SK-N-SH (cell line): ENCODE results near the gene NT5M. TPM values are rescaled to one million over a fixed set of nuclear protein-coding genes. Genes with fewer than 3 reads are reported as not detected.

Source experiments
- CTCF ChIA-PET: fragments of 300-600, 350-600 bp; formaldehyde crosslinking; extraction: SDS; loops from one replicate; lab custom pipeline; 2021; lab: Yijun Ruan, JAX
- POLR2A ChIA-PET: fragments of 350-600 bp; sonication (Branson Sonifier 250); formaldehyde crosslinking; extraction: SDS; loops from one replicate; lab custom pipeline; 2020; ENCODE audit warnings: antibody characterized with exemption, inconsistent platforms; lab: Yijun Ruan, JAX
- DNase-seq: peaks from one replicate; pipeline ENCODE4 v3.0.0; 2012
- H2AFZ ChIP-seq: fragments of 200-600 bp; sonication (generic); 2 replicates; pipeline ENCODE4 v1.8.1; 2016; ENCODE audit warnings: antibody characterized with exemption, mild to moderate bottlenecking, low read depth
- H3F3A ChIP-seq: fragments of 200-600 bp; sonication (generic); replicated peaks from 2 replicates; pipeline ENCODE3; 2016; ENCODE audit warnings: antibody characterized with exemption, mild to moderate bottlenecking; ENCODE audit not compliant: insufficient read depth
- H3K27ac ChIP-seq, 2 experiments: fragments of 200-500 bp in 1 of 2; fragments of 200-600 bp in 1 of 2; sonication (Bioruptor generic) in 1 of 2; sonication (generic), shearing (Covaris generic) in 1 of 2; 2 replicates each; pipeline versions ENCODE4 v1.5.1 to v1.6.1; 2014 to 2016; ENCODE audit warnings: low read depth in 2 of 2, inconsistent platforms in 1 of 2, low read length in 1 of 2, mild to moderate bottlenecking in 1 of 2, mixed read lengths in 1 of 2
- H3K27me3 ChIP-seq: fragments of 200-600 bp; sonication (generic), shearing (Covaris generic); 2 replicates; pipeline ENCODE4 v1.6.1; 2016; ENCODE audit warnings: mixed run types; ENCODE audit not compliant: insufficient read depth
- H3K36me3 ChIP-seq, 2 experiments: fragments of 200-500 bp in 1 of 2; fragments of 200-600 bp in 1 of 2; sonication (Bioruptor generic) in 1 of 2; sonication (generic) in 1 of 2; replicated peaks in 1 of 2; 2 replicates each; pipeline versions ENCODE3 to v1.5.1; 2014 to 2016; ENCODE audit warnings: low read length in 1 of 2, mild to moderate bottlenecking in 1 of 2; ENCODE audit not compliant: insufficient read depth in 2 of 2, control insufficient read depth in 1 of 2
- H3K4me1 ChIP-seq, 2 experiments: fragments of 200-500 bp in 1 of 2; fragments of 200-600 bp in 1 of 2; sonication (Bioruptor generic) in 1 of 2; sonication (generic), shearing (Covaris generic) in 1 of 2; 2 replicates each; pipeline versions ENCODE4 v1.5.1 to v1.6.1; 2014 to 2016; ENCODE audit warnings: low read depth in 1 of 2, low read length in 1 of 2, mixed run types in 1 of 2; ENCODE audit not compliant: insufficient read depth in 2 of 2, control insufficient read depth in 1 of 2
- H3K4me2 ChIP-seq: fragments of 200-600 bp; sonication (generic), shearing (Covaris generic); 2 replicates; pipeline ENCODE4 v1.6.1; 2017; ENCODE audit warnings: mixed run types
- H3K4me3 ChIP-seq, 2 experiments: fragments of 200-500 bp in 1 of 2; fragments of 200-600 bp in 1 of 2; sonication (Bioruptor generic) in 1 of 2; sonication (generic), shearing (Covaris generic) in 1 of 2; 2 replicates each; pipeline versions ENCODE4 v1.5.1 to v1.8.1; 2014 to 2016; ENCODE audit warnings: low read depth in 2 of 2, inconsistent platforms in 1 of 2, low read length in 1 of 2, mild to moderate bottlenecking in 1 of 2, mixed read lengths in 1 of 2, moderate library complexity in 1 of 2
- H3K79me2 ChIP-seq: fragments of 200-600 bp; sonication (generic); 2 replicates; pipeline ENCODE4 v1.8.1; 2017; ENCODE audit warnings: mild to moderate bottlenecking; ENCODE audit not compliant: insufficient read depth
- H3K9ac ChIP-seq: fragments of 200-600 bp; sonication (generic); 2 replicates; pipeline ENCODE4 v1.6.1; 2017; ENCODE audit warnings: mixed run types
- H3K9me2 ChIP-seq: fragments of 200-600 bp; sonication (generic); 2 replicates; pipeline ENCODE4 v1.6.1; 2017; ENCODE audit warnings: mixed run types
- H3K9me3 ChIP-seq: fragments of 200-600 bp; sonication (generic); 2 replicates; pipeline ENCODE4 v1.6.1; 2017; ENCODE audit warnings: mixed run types, mild to moderate bottlenecking, moderate library complexity
- H4K20me1 ChIP-seq: fragments of 200-600 bp; sonication (generic); 2 replicates; pipeline ENCODE4 v1.6.1; 2017; ENCODE audit warnings: mild to moderate bottlenecking, mixed run types; ENCODE audit not compliant: insufficient read depth
- GATA2 ChIP-seq: sonication (generic); formaldehyde crosslinking; IDR thresholded peaks from 2 replicates; pipeline ENCODE4 v1.5.0; 2020; ENCODE audit warnings: mild to moderate bottlenecking, missing genetic modification reagents
- NFIC ChIP-seq: IDR thresholded peaks from 2 replicates; pipeline ENCODE4 v1.4.0; 2012; ENCODE audit warnings: borderline replicate concordance
- POLR2AphosphoS5 ChIP-seq: IDR thresholded peaks from 2 replicates; pipeline ENCODE4 v1.6.1; 2012; ENCODE audit warnings: low read depth, low read length
- RAD21 ChIP-seq: IDR thresholded peaks from 2 replicates; pipeline ENCODE4 v1.6.1; 2012; ENCODE audit warnings: mild to moderate bottlenecking, low read length
- USF2 ChIP-seq: fragments of 150-350 bp; IDR thresholded peaks from 2 replicates; pipeline ENCODE4 v1.6.1; 2017; ENCODE audit warnings: antibody characterized with exemption, low read length, low read depth, borderline replicate concordance
- YY1 ChIP-seq: IDR thresholded peaks from 2 replicates; pipeline ENCODE4 v1.4.0; 2012; ENCODE audit warnings: low read depth, mild to moderate bottlenecking
- WGBS: methylation state at CpG from one replicate; pipeline ENCODE4 v1.1.6; 2017; ENCODE audit warnings: low lambda C conversion rate; 5-methylcytosine and 5-hydroxymethylcytosine counted together
- polyA plus RNA-seq, 3 experiments: library from polyadenylated mRNA; depleted of rRNA; stranded (reverse); fragments of >200 nt; gene quantifications; 2 replicates each; pipeline ENCODE4 v1.2.3, GENCODE V29; 2012
- TF ChIP-seq, protein P1 (sequence below): IDR thresholded peaks from 2 replicates; pipeline ENCODE4 v1.4.0; 2012; ENCODE audit warnings: low read depth, borderline replicate concordance
- TF ChIP-seq, protein P2 (sequence below): IDR thresholded peaks from 2 replicates; pipeline ENCODE4 v1.4.0; 2012; ENCODE audit warnings: low read depth, borderline replicate concordance
- TF ChIP-seq, protein P3 (sequence below): fragments of 200-600 bp; sonication (generic); IDR thresholded peaks from 2 replicates; pipeline ENCODE4 v1.6.1; 2017; ENCODE audit warnings: antibody characterized with exemption, mild to moderate bottlenecking, moderate library complexity

The NT5M gene
- polyA plus RNA-seq, 1 of the 3 experiments (the other 2 are of a cell fraction) = 3.9 TPM

GRCh38 chr17:17279316-17279715, 23.9 kb upstream of the NT5M start:
- Histone ChIP-seq H3K27ac (no peak overlapping the region), H4K20me1 (peaks cover 32% of the 10 kb centered on the region), H3K79me2 (peaks cover 62% of the 10 kb centered on the region), H3K4me1 (peaks cover 5 to 7% of the 10 kb centered on the region in 2 experiments; a peak in 3 of 4 replicates), H3K9ac (peak overlapping the region; percentile 92; the same call in 1 of the 2 replicates), H3K36me3 (peaks cover 2 to 16% of the 10 kb centered on the region in 2 experiments), H3K9me3 (no peaks in the 10 kb centered on the region), H2AFZ (no peak overlapping the region), H3K27me3 (no peaks in the 10 kb centered on the region), H3K4me3 (peak overlapping the region in 1 of 2 experiments; percentile 85; a peak in 1 of 4 replicates), H3K4me2 (peak overlapping the region; percentile 72), H3F3A (peaks cover 6% of the 10 kb centered on the region), H3K9me2 (no peaks in the 10 kb centered on the region)
- ChIA-PET POLR2A (no interaction called here), CTCF (interaction anchor here (1.4 to 2.8 kb wide), 2 partner anchors 10 to 15 kb away, joined by 4 to 11 read pairs; no protein-coding TSS in a partner anchor)
- DNase-seq = no peak
- no peak for TF ChIP-seq GATA2 (CRISPR knock-in tag)
- no peak for TF ChIP-seq YY1
- TF ChIP-seq, protein P1, sequence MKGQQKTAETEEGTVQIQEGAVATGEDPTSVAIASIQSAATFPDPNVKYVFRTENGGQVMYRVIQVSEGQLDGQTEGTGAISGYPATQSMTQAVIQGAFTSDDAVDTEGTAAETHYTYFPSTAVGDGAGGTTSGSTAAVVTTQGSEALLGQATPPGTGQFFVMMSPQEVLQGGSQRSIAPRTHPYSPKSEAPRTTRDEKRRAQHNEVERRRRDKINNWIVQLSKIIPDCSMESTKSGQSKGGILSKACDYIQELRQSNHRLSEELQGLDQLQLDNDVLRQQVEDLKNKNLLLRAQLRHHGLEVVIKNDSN = no peak
- TF ChIP-seq RAD21 = no peak
- TF ChIP-seq USF2 = no peak
- no peak for TF ChIP-seq POLR2AphosphoS5
- TF ChIP-seq NFIC = no peak
- TF ChIP-seq, protein P2, sequence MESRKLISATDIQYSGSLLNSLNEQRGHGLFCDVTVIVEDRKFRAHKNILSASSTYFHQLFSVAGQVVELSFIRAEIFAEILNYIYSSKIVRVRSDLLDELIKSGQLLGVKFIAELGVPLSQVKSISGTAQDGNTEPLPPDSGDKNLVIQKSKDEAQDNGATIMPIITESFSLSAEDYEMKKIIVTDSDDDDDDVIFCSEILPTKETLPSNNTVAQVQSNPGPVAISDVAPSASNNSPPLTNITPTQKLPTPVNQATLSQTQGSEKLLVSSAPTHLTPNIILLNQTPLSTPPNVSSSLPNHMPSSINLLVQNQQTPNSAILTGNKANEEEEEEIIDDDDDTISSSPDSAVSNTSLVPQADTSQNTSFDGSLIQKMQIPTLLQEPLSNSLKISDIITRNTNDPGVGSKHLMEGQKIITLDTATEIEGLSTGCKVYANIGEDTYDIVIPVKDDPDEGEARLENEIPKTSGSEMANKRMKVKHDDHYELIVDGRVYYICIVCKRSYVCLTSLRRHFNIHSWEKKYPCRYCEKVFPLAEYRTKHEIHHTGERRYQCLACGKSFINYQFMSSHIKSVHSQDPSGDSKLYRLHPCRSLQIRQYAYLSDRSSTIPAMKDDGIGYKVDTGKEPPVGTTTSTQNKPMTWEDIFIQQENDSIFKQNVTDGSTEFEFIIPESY = no peak
- TF ChIP-seq, protein P3, sequence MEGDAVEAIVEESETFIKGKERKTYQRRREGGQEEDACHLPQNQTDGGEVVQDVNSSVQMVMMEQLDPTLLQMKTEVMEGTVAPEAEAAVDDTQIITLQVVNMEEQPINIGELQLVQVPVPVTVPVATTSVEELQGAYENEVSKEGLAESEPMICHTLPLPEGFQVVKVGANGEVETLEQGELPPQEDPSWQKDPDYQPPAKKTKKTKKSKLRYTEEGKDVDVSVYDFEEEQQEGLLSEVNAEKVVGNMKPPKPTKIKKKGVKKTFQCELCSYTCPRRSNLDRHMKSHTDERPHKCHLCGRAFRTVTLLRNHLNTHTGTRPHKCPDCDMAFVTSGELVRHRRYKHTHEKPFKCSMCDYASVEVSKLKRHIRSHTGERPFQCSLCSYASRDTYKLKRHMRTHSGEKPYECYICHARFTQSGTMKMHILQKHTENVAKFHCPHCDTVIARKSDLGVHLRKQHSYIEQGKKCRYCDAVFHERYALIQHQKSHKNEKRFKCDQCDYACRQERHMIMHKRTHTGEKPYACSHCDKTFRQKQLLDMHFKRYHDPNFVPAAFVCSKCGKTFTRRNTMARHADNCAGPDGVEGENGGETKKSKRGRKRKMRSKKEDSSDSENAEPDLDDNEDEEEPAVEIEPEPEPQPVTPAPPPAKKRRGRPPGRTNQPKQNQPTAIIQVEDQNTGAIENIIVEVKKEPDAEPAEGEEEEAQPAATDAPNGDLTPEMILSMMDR = no peak
- WGBS = 92% methylated on average over 4 of the region's 4 CpGs
